ENCODE data around the gene FOXC2. TPM values are rescaled to one million over a fixed set of nuclear protein-coding genes. Genes with fewer than 3 reads are reported as not detected.
A peak's percentile ranks its signal among the peaks of the same experiment; 100 is the strongest.

FOXC2 gene
- total and polyA plus RNA-seq, 9 of the 15 experiments (the other 6 are each of a cell fraction or from before 2014, with no cell fraction given): 0.01 to 0.11 (median 0.10) TPM; not detected in 5

- intact Hi-C loops (cut with micrococcal nuclease): no loop called here
- in situ Hi-C loops (cut with MboI): no loop called here
- no peaks in the 10 kb centered on the region for H3K4me1 ChIP-seq (replicated peaks in 1 of 2; ENCODE audit: control insufficient read depth in 2 of 2, insufficient read depth in 2 of 2, low read length in 2 of 2)
- ChIA-PET POLR2A (no interaction called here), CTCF (ENCODE audit: low intra/inter-chr PET ratio) (no interaction called here)
- DNase-seq (ENCODE audit: extremely low read depth in 1 of 4, low spot score in 3 of 4) (no peak), FAIRE-seq (no peak), ATAC-seq (no peak)
- TF ChIP-seq JUND (IDR thresholded peaks at IDR 0.05; ENCODE audit: borderline replicate concordance, low read depth, low read length): no peak
- TF ChIP-seq JUND (tag; IDR thresholded peaks at IDR 0.05; ENCODE audit: borderline replicate concordance, low read depth, low read length): no peak
- peak; percentile 27; the same call in 1 of the 2 replicates for TF ChIP-seq ZNF316 (IDR thresholded peaks at IDR 0.05)
- H3K4me3 ChIP-seq: no peak overlapping the region
- H3K9me1 ChIP-seq (ENCODE audit: control insufficient read depth, insufficient read depth, low read length): no peaks in the 10 kb centered on the region
- H3K4me2 ChIP-seq (ENCODE audit: insufficient read depth, low read length): no peak overlapping the region
- no peak overlapping the region for H2AFZ ChIP-seq (ENCODE audit: low read depth, low read length)
- no peaks in the 10 kb centered on the region for H3K9me3 ChIP-seq (replicated peaks; ENCODE audit: control insufficient read depth, insufficient read depth, low read depth, low read length)
- BruUV-seq (replicated peaks): no TSS peak
- no peak overlapping the region for H3K9ac ChIP-seq (ENCODE audit: insufficient read depth in 1 of 2, low read depth in 2 of 2, low read length in 2 of 2)
- no peaks in the 10 kb centered on the region for H4K20me1 ChIP-seq (replicated peaks; ENCODE audit: control insufficient read depth, insufficient read depth, low read length)
- 0% methylated on average over 3 of the region's 3 CpGs for WGBS (ENCODE audit: insufficient coverage, low coverage, missing lambda C conversion rate)
- H3K27me3 ChIP-seq (ENCODE audit: control insufficient read depth in 2 of 2, insufficient read depth in 2 of 2, low read length in 2 of 2): peaks cover 18 to 31% of the 10 kb centered on the region in 2 experiments
- no peaks in the 10 kb centered on the region for H3K79me2 ChIP-seq (ENCODE audit: control insufficient read depth, insufficient read depth, low read length)
- H3K36me3 ChIP-seq (ENCODE audit: control insufficient read depth, insufficient read depth, low read length): no peaks in the 10 kb centered on the region
- H3K27ac ChIP-seq (ENCODE audit: extremely low read depth, low read depth, low read length): no peak overlapping the region
Observed at GRCh38 chr16:86611941-86612340, 45.3 kb downstream of the FOXC2 start.

DNA sequence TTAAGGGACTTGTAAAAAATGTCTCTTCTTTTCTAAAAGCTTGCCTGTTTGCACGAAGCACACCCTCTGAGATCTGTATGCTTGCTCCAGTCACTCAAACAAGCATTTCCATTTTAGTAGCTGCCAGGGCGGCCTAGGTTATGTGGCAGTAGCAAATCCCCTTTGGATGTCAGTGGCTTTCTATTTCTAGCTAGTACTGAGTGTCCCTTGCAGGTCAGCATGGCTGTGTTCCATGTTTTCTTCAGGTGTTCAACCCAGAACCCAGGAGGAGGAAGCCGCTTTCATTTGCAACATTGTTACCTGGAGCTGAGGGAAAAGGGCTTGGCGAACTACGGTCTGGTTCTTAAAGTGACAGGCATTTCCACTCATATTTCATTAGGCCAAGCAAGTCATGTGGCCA lies 48.1 kb downstream of the FOXC2 start:
- WGBS (ENCODE audit: insufficient coverage, low coverage, missing lambda C conversion rate): 0% methylated on average over 5 of the region's 5 CpGs
- FAIRE-seq (no peak), ATAC-seq (no peak), DNase-seq (ENCODE audit: extremely low read depth in 1 of 4, low spot score in 3 of 4) (no peak)
- no peaks in the 10 kb centered on the region for H3K36me3 ChIP-seq (ENCODE audit: control insufficient read depth, insufficient read depth, low read length)
- ChIA-PET CTCF (ENCODE audit: low intra/inter-chr PET ratio) (no interaction called here), POLR2A (interaction anchor here (0.8 kb wide), 1 partner anchor 20 kb away, joined by 5 read pairs; no protein-coding TSS in a partner anchor)
- H3K9me3 ChIP-seq (replicated peaks; ENCODE audit: control insufficient read depth, insufficient read depth, low read depth, low read length): no peaks in the 10 kb centered on the region
- no peaks in the 10 kb centered on the region for H4K20me1 ChIP-seq (replicated peaks; ENCODE audit: control insufficient read depth, insufficient read depth, low read length)
- no peak overlapping the region for H2AFZ ChIP-seq (ENCODE audit: low read depth, low read length)
- no peak overlapping the region for H3K27ac ChIP-seq (ENCODE audit: extremely low read depth, low read depth, low read length)
- intact Hi-C loops (cut with micrococcal nuclease): no loop called here
- in situ Hi-C loops (cut with MboI): no loop called here
- peaks cover 0 to 6% of the 10 kb centered on the region in 2 experiments; a peak in 3 of 5 replicates for H3K4me1 ChIP-seq (replicated peaks in 1 of 2; ENCODE audit: control insufficient read depth in 2 of 2, insufficient read depth in 2 of 2, low read length in 2 of 2)
- no peak overlapping the region for H3K4me2 ChIP-seq (ENCODE audit: insufficient read depth, low read length)
- H3K79me2 ChIP-seq (ENCODE audit: control insufficient read depth, insufficient read depth, low read length): no peaks in the 10 kb centered on the region
- H3K9ac ChIP-seq (ENCODE audit: insufficient read depth in 1 of 2, low read depth in 2 of 2, low read length in 2 of 2): no peak overlapping the region
- H3K9me1 ChIP-seq (ENCODE audit: control insufficient read depth, insufficient read depth, low read length): no peaks in the 10 kb centered on the region
- peaks cover 20 to 41% of the 10 kb centered on the region in 2 experiments for H3K27me3 ChIP-seq (ENCODE audit: control insufficient read depth in 2 of 2, insufficient read depth in 2 of 2, low read length in 2 of 2)
- no peak overlapping the region for H3K4me3 ChIP-seq
- BruUV-seq (replicated peaks): no TSS peak
- TF ChIP-seq, protein P1, sequence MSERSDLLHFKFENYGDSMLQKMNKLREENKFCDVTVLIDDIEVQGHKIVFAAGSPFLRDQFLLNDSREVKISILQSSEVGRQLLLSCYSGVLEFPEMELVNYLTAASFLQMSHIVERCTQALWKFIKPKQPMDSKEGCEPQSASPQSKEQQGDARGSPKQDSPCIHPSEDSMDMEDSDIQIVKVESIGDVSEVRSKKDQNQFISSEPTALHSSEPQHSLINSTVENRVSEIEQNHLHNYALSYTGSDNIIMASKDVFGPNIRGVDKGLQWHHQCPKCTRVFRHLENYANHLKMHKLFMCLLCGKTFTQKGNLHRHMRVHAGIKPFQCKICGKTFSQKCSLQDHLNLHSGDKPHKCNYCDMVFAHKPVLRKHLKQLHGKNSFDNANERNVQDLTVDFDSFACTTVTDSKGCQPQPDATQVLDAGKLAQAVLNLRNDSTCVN (CRISPR knock-in tag; IDR thresholded peaks at IDR 0.05): no peak
- TF ChIP-seq SP2 (IDR thresholded peaks at IDR 0.05; ENCODE audit: extremely low read depth, low read depth, low read length, poor library complexity, severe bottlenecking): no peak
- TF ChIP-seq, protein P2, sequence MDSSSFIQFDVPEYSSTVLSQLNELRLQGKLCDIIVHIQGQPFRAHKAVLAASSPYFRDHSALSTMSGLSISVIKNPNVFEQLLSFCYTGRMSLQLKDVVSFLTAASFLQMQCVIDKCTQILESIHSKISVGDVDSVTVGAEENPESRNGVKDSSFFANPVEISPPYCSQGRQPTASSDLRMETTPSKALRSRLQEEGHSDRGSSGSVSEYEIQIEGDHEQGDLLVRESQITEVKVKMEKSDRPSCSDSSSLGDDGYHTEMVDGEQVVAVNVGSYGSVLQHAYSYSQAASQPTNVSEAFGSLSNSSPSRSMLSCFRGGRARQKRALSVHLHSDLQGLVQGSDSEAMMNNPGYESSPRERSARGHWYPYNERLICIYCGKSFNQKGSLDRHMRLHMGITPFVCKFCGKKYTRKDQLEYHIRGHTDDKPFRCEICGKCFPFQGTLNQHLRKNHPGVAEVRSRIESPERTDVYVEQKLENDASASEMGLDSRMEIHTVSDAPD (CRISPR knock-in tag; IDR thresholded peaks at IDR 0.05): no peak
- no peak for TF ChIP-seq TEAD4 (IDR thresholded peaks at IDR 0.05; ENCODE audit: low read length)
- no peak for TF ChIP-seq TEAD4 (CRISPR knock-in tag; IDR thresholded peaks at IDR 0.05; ENCODE audit: borderline replicate concordance)
- no peak for TF ChIP-seq MCM2 (IDR thresholded peaks at IDR 0.05; ENCODE audit: low read depth)
- TF ChIP-seq HMG20B (CRISPR knock-in tag; IDR thresholded peaks at IDR 0.05): no peak
